CD4-positive, alpha-beta memory T cell (primary cell): Measurements from ENCODE around the gene WDR83. TPM values are rescaled to one million over a fixed set of nuclear protein-coding genes. Genes with fewer than 3 reads are reported as not detected.
"Not testable (repeated sequence)": the region's sequence is repeated elsewhere in the genome, so short reads cannot be mapped to it uniquely, and the experiment has no call there.

Experiments used
- CTCF ChIA-PET: fragments of 350-600 bp; sonication (Branson Sonifier 250); formaldehyde crosslinking; loops from one replicate; lab custom pipeline; 2021; ENCODE audit warnings: inconsistent platforms; ENCODE audit not compliant: partially characterized antibody; lab: Charles Lee
- POLR2A ChIA-PET: fragments of 350-600 bp; sonication (Branson Sonifier 250); formaldehyde crosslinking; loops from one replicate; lab custom pipeline; 2021; ENCODE audit not compliant: partially characterized antibody; lab: Charles Lee
- DNase-seq, 5 donors: peaks; one replicate each; pipeline versions ENCODE4 v3.0.0 to v3.0.0-alpha.2; 2020 to 2022; ENCODE audit warnings: mixed read lengths in 1 of 5
- H3K27ac ChIP-seq: one replicate; pipeline ENCODE4 v1.7.0; 2013; ENCODE audit warnings: low read depth, low read length
- H3K27me3 ChIP-seq: 2 replicates; pipeline ENCODE4 v1.7.0; 2013; ENCODE audit warnings: mild to moderate bottlenecking, low read length, moderate library complexity; ENCODE audit not compliant: insufficient read depth
- H3K36me3 ChIP-seq: 2 replicates; pipeline ENCODE4 v1.7.0; 2013; ENCODE audit warnings: mild to moderate bottlenecking, low read length, moderate library complexity; ENCODE audit not compliant: insufficient read depth
- H3K4me1 ChIP-seq: 2 replicates; pipeline ENCODE4 v1.7.0; 2013; ENCODE audit warnings: mild to moderate bottlenecking, low read length, moderate library complexity; ENCODE audit not compliant: insufficient read depth
- H3K4me3 ChIP-seq, 2 donors: one replicate each; pipeline ENCODE4 v1.7.0; 2013; ENCODE audit warnings: low read length in 2 of 2, mild to moderate bottlenecking in 1 of 2
- H3K9me3 ChIP-seq, 2 donors: one replicate each; pipeline ENCODE4 v1.7.0; 2013; ENCODE audit warnings: low read length in 2 of 2, control low read depth in 1 of 2; ENCODE audit not compliant: control insufficient read depth in 1 of 2
- H3K27ac Mint-ChIP-seq, 7 donors: one replicate each; pipeline ENCODE4 v1.8.0; 2020 to 2021; ENCODE audit warnings: mixed read lengths in 7 of 7, mild to moderate bottlenecking in 6 of 7, inconsistent platforms in 3 of 7, moderate library complexity in 3 of 7
- H3K27me3 Mint-ChIP-seq, 2 donors: one replicate each; pipeline ENCODE4 v1.8.0; 2020 to 2021; ENCODE audit warnings: mixed read lengths in 2 of 2
- H3K36me3 Mint-ChIP-seq, 2 donors: one replicate each; pipeline ENCODE4 v1.8.0; 2020 to 2021; ENCODE audit warnings: mixed read lengths in 2 of 2, inconsistent platforms in 1 of 2, mild to moderate bottlenecking in 1 of 2
- H3K4me1 Mint-ChIP-seq, 4 donors: one replicate each; pipeline ENCODE4 v1.8.0; 2020 to 2021; ENCODE audit warnings: mixed read lengths in 4 of 4, mild to moderate bottlenecking in 1 of 4
- H3K4me3 Mint-ChIP-seq, 8 donors: one replicate each; pipeline ENCODE4 v1.8.0; 2020 to 2021; ENCODE audit warnings: mixed read lengths in 8 of 8, mild to moderate bottlenecking in 7 of 8, moderate library complexity in 6 of 8, inconsistent platforms in 3 of 8
- H3K9me3 Mint-ChIP-seq, 8 donors: one replicate each; pipeline ENCODE4 v1.8.0; 2020 to 2021; ENCODE audit warnings: mixed read lengths in 8 of 8, mild to moderate bottlenecking in 5 of 8, inconsistent platforms in 3 of 8, moderate library complexity in 1 of 8
- intact Hi-C: fragments of 100-400 bp; cut with micrococcal nuclease; formaldehyde crosslinking; loops from one replicate; pipeline ENCODE4 v1.15.1; 2023
- polyA plus RNA-seq, 2 donors: library from polyadenylated mRNA; unstranded; fragments of 300-500 nt; fragmentation: Illumina TruSeq; gene quantifications; one replicate each; pipeline ENCODE4 v1.2.3, GENCODE V29; 2021
- total RNA-seq, 2 experiments: library from RNA; stranded (reverse); gene quantifications; one replicate each; pipeline ENCODE4 v1.2.3, GENCODE V29; 2021

Gene WDR83
- total and polyA plus RNA-seq, 4 experiments from 2014 or later, result 9.8 to 19.3 (median 17.0) TPM

GRCh38 chr19:12642506-12642905, 24.1 kb upstream of the WDR83 start:
- H3K9me3 ChIP-seq, result no peaks in the 10 kb centered on the region
- CTCF ChIA-PET, result interaction anchor here (0.8 kb wide), 1 partner anchor 29 kb away, joined by 3 read pairs; no protein-coding TSS in a partner anchor
- H3K36me3 ChIP-seq, result no peaks in the 10 kb centered on the region
- no peaks in the 10 kb centered on the region for H3K27me3 ChIP-seq
- no peak overlapping the region for H3K4me3 ChIP-seq
- H3K27ac ChIP-seq, result no peak overlapping the region
- Mint-ChIP-seq H3K27ac (no peak overlapping the region), H3K4me3 (peak overlapping the region in 1 of 8 donors; percentile 48), H3K4me1 (peaks cover 6 to 9% (median 8%) of the 10 kb centered on the region in 4 donors), H3K36me3 (peaks cover 0 to 4% of the 10 kb centered on the region in 2 donors), H3K27me3 (no peaks in the 10 kb centered on the region), H3K9me3 (no peaks in the 10 kb centered on the region)
- intact Hi-C loops, result no loop called here
- POLR2A ChIA-PET, result no interaction called here
- peaks cover 12% of the 10 kb centered on the region for H3K4me1 ChIP-seq
- no peak for DNase-seq

GRCh38 chr19:12643716-12644115, 22.9 kb upstream of the WDR83 start:
- CTCF ChIA-PET, H3K4me3 ChIP-seq, H3K36me3 Mint-ChIP-seq, intact Hi-C loops, H3K9me3 Mint-ChIP-seq, H3K27ac ChIP-seq, H3K4me1 Mint-ChIP-seq, POLR2A ChIA-PET, H3K36me3 ChIP-seq, H3K27me3 Mint-ChIP-seq, DNase-seq, H3K9me3 ChIP-seq, H3K4me3 Mint-ChIP-seq, H3K27me3 ChIP-seq: not testable (repeated sequence)
- H3K4me1 ChIP-seq, result peaks cover 12% of the 10 kb centered on the region
- peak overlapping the region in 1 of 7 donors; percentile 17 for H3K27ac Mint-ChIP-seq

- Histone ChIP-seq H3K36me3 (no peaks in the 10 kb centered on the region), H3K4me1 (no peaks in the 10 kb centered on the region), H3K27ac (no peak overlapping the region), H3K27me3 (no peaks in the 10 kb centered on the region), H3K4me3 (no peak overlapping the region), H3K9me3 (no peaks in the 10 kb centered on the region)
- Mint-ChIP-seq H3K36me3 (peaks cover 3 to 10% of the 10 kb centered on the region in 2 donors), H3K9me3 (no peaks in the 10 kb centered on the region), H3K27ac (peak overlapping the region in 2 of 7 donors; percentile 14 to 68), H3K27me3 (no peaks in the 10 kb centered on the region), H3K4me3 (no peak overlapping the region), H3K4me1 (no peaks in the 10 kb centered on the region)
- ChIA-PET CTCF (no interaction called here), POLR2A (interaction anchor here (1.1 kb wide), 1 partner anchor 28 kb away, joined by 3 read pairs; no protein-coding TSS in a partner anchor)
- no peak for DNase-seq
- intact Hi-C loops, result no loop called here
These were observed 20.1 kb upstream of the WDR83 start for GRCh38 chr19:12646551-12646950.

GRCh38 chr19:12647047-12647446, 19.6 kb upstream of the WDR83 start:
- Mint-ChIP-seq H3K4me1 (no peaks in the 10 kb centered on the region), H3K36me3 (peaks cover 6 to 14% of the 10 kb centered on the region in 2 donors), H3K27me3 (no peaks in the 10 kb centered on the region), H3K27ac (peak overlapping the region in 1 of 7 donors; percentile 68), H3K9me3 (no peaks in the 10 kb centered on the region), H3K4me3 (no peak overlapping the region)
- no peak for DNase-seq
- no peaks in the 10 kb centered on the region for H3K4me1 ChIP-seq
- no peak overlapping the region for H3K27ac ChIP-seq
- no peaks in the 10 kb centered on the region for H3K27me3 ChIP-seq
- POLR2A ChIA-PET, result interaction anchor here (1.1 kb wide), 1 partner anchor 28 kb away, joined by 3 read pairs; no protein-coding TSS in a partner anchor
- CTCF ChIA-PET, result no interaction called here
- H3K4me3 ChIP-seq, result no peak overlapping the region
- intact Hi-C loops, result no loop called here
- no peaks in the 10 kb centered on the region for H3K36me3 ChIP-seq
- H3K9me3 ChIP-seq, result no peaks in the 10 kb centered on the region

- intact Hi-C loops, result no loop called here
- H3K27ac ChIP-seq, result no peak overlapping the region
- POLR2A ChIA-PET, result interaction anchor here (0.5 to 1.1 kb wide), 2 partner anchors 27 to 390 kb away, joined by 3 read pairs; no protein-coding TSS in a partner anchor
These were observed 19.0 kb upstream of the WDR83 start for GRCh38 chr19:12647490-12648071.

GRCh38 chr19:12648088-12648487, 18.5 kb upstream of the WDR83 start:
- Mint-ChIP-seq H3K27ac (no peak overlapping the region), H3K4me1 (no peaks in the 10 kb centered on the region), H3K4me3 (no peak overlapping the region), H3K36me3 (peaks cover 6 to 14% of the 10 kb centered on the region in 2 donors), H3K9me3 (no peaks in the 10 kb centered on the region), H3K27me3 (no peaks in the 10 kb centered on the region)
- POLR2A ChIA-PET, result interaction anchor here (0.5 kb wide), 1 partner anchor 391 kb away, joined by 3 read pairs; no protein-coding TSS in a partner anchor
- DNase-seq, result no peak
- Histone ChIP-seq H3K4me3 (no peak overlapping the region), H3K27me3 (no peaks in the 10 kb centered on the region), H3K36me3 (no peaks in the 10 kb centered on the region), H3K4me1 (no peaks in the 10 kb centered on the region), H3K9me3 (no peaks in the 10 kb centered on the region), H3K27ac (no peak overlapping the region)
- CTCF ChIA-PET, result interaction anchor here (1.7 kb wide), 1 partner anchor 34 kb away, joined by 3 read pairs; no protein-coding TSS in a partner anchor
- intact Hi-C loops, result no loop called here

More at GRCh38 chr19:12647490-12648071, 19.0 kb upstream of the WDR83 start:
- Mint-ChIP-seq H3K36me3 (peaks cover 6 to 14% of the 10 kb centered on the region in 2 donors), H3K4me1 (no peaks in the 10 kb centered on the region), H3K9me3 (no peaks in the 10 kb centered on the region), H3K27ac (no peak overlapping the region), H3K27me3 (no peaks in the 10 kb centered on the region), H3K4me3 (no peak overlapping the region)
- peak in 1 of 5 donors; percentile 18 for DNase-seq
- no peaks in the 10 kb centered on the region for H3K36me3 ChIP-seq
- H3K4me1 ChIP-seq, result no peaks in the 10 kb centered on the region
- H3K27me3 ChIP-seq, result no peaks in the 10 kb centered on the region
- H3K9me3 ChIP-seq, result no peaks in the 10 kb centered on the region
- H3K4me3 ChIP-seq, result no peak overlapping the region
- CTCF ChIA-PET, result interaction anchor here (1.7 kb wide), 1 partner anchor 34 kb away, joined by 3 read pairs; no protein-coding TSS in a partner anchor

GRCh38 chr19:12649941-12650340, 16.7 kb upstream of the WDR83 start:
- H3K4me1 ChIP-seq, result no peaks in the 10 kb centered on the region
- no peak overlapping the region for H3K4me3 ChIP-seq
- no peaks in the 10 kb centered on the region for H3K27me3 ChIP-seq
- Mint-ChIP-seq H3K27me3 (no peaks in the 10 kb centered on the region), H3K4me1 (no peaks in the 10 kb centered on the region), H3K9me3 (no peaks in the 10 kb centered on the region), H3K36me3 (peaks cover 6 to 12% of the 10 kb centered on the region in 2 donors), H3K27ac (no peak overlapping the region), H3K4me3 (no peak overlapping the region)
- POLR2A ChIA-PET, result no interaction called here
- intact Hi-C loops, result no loop called here
- no peak for DNase-seq
- CTCF ChIA-PET, result interaction anchor here (1.4 kb wide), 2 partner anchors 10 to 198 kb away, joined by 3 read pairs; no protein-coding TSS in a partner anchor
- peaks cover 2% of the 10 kb centered on the region for H3K36me3 ChIP-seq
- no peaks in the 10 kb centered on the region for H3K9me3 ChIP-seq
- H3K27ac ChIP-seq, result no peak overlapping the region
